Activated naive CD8-positive, alpha-beta T cell treated with anti-CD3 and anti-CD28 coated beads, Interleukin-2, amount 10 ng/mL, durations not matched to agents 7 days and 5 days (primary cell): Measurements from ENCODE around the gene GPR141. TPM values are rescaled to one million over a fixed set of nuclear protein-coding genes. Genes with fewer than 3 reads are reported as not detected.
"Not testable (repeated sequence)": the region's sequence is repeated elsewhere in the genome, so short reads cannot be mapped to it uniquely, and the experiment has no call there.

Experiments
- ATAC-seq: fragments of 150-1000 bp; cut with Tn5 transposase; one replicate; pipeline ENCODE4 v1.10.0; 2021; ENCODE audit warnings: low read depth, moderate library complexity
- POLR2A ChIA-PET: fragments of 350-600 bp; sonication (Branson Sonifier 250); formaldehyde crosslinking; loops from one replicate; lab custom pipeline; 2021; ENCODE audit warnings: antibody characterized with exemption; lab: Charles Lee
- DNase-seq: peaks from one replicate; pipeline ENCODE4 v3.0.0; 2021
- H3K27ac Mint-ChIP-seq: one replicate; pipeline ENCODE4 v1.8.0; 2022; ENCODE audit warnings: mild to moderate bottlenecking, mixed read lengths
- H3K27me3 Mint-ChIP-seq: one replicate; pipeline ENCODE4 v1.8.0; 2022; ENCODE audit warnings: mild to moderate bottlenecking, moderate library complexity, mixed read lengths
- H3K36me3 Mint-ChIP-seq: one replicate; pipeline ENCODE4 v1.8.0; 2021; ENCODE audit warnings: mild to moderate bottlenecking, mixed read lengths
- H3K4me1 Mint-ChIP-seq: one replicate; pipeline ENCODE4 v1.8.0; 2021; ENCODE audit warnings: mixed read lengths
- H3K4me3 Mint-ChIP-seq: one replicate; pipeline ENCODE4 v1.8.0; 2022; ENCODE audit warnings: mild to moderate bottlenecking, moderate library complexity, mixed read lengths
- H3K9me3 Mint-ChIP-seq: one replicate; pipeline ENCODE4 v1.8.0; 2021; ENCODE audit warnings: mixed read lengths
- total RNA-seq, 2 experiments: library from RNA; stranded (reverse); gene quantifications; one replicate each; pipeline ENCODE4 v1.2.3, GENCODE V29; 2021

GPR141 gene
- total RNA-seq, 2 experiments from 2014 or later, result not detected

- H3K4me3 Mint-ChIP-seq, result no peak overlapping the region
- POLR2A ChIA-PET, result no interaction called here
Observed at GRCh38 chr7:37703361-37703760, 19.8 kb downstream of the GPR141 start.

GRCh38 chr7:37704328-37704833, 20.8 kb downstream of the GPR141 start:
- H3K9me3 Mint-ChIP-seq, H3K27me3 Mint-ChIP-seq, H3K36me3 Mint-ChIP-seq, ATAC-seq, H3K27ac Mint-ChIP-seq, H3K4me3 Mint-ChIP-seq, DNase-seq, H3K4me1 Mint-ChIP-seq, POLR2A ChIA-PET: not testable (repeated sequence)

More at GRCh38 chr7:37703361-37703760, 19.8 kb downstream of the GPR141 start:
- Mint-ChIP-seq H3K36me3 (no peaks in the 10 kb centered on the region), H3K9me3 (no peaks in the 10 kb centered on the region), H3K27me3 (peaks cover 8% of the 10 kb centered on the region), H3K27ac (no peak overlapping the region), H3K4me1 (no peaks in the 10 kb centered on the region)
- ATAC-seq (no peak), DNase-seq (no peak)

GRCh38 chr7:37705976-37706375, 22.4 kb downstream of the GPR141 start:
- POLR2A ChIA-PET, result no interaction called here
- H3K4me1 Mint-ChIP-seq, result peaks cover 4% of the 10 kb centered on the region
- H3K9me3 Mint-ChIP-seq, result no peaks in the 10 kb centered on the region
- peaks cover 6% of the 10 kb centered on the region for H3K27me3 Mint-ChIP-seq
- H3K27ac Mint-ChIP-seq, result no peak overlapping the region
- DNase-seq, result no peak
- no peak for ATAC-seq
- no peaks in the 10 kb centered on the region for H3K36me3 Mint-ChIP-seq
- H3K4me3 Mint-ChIP-seq, result no peak overlapping the region

DNA sequence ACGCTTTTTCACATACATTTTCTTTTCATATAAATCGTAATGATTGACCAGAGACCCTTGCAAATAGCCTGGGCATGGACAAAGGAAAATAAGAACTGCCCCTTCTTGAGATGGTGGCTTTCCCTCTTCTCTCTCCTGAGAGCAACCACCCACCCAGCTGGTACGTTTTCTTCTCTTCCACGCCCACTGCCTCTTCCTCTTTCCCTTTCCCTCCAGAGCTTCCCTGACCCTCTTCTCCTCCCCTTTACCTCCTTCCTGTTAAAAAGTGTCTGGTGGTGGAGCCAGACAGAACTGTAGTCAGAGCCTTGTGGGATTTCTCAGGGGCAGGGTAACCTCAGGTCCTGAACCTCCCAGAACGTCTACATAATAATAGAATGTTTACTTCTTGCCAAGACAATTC, 23.2 kb downstream of the GPR141 start:
- Mint-ChIP-seq H3K4me1 (peaks cover 4% of the 10 kb centered on the region), H3K27ac (no peak overlapping the region), H3K36me3 (no peaks in the 10 kb centered on the region), H3K27me3 (peaks cover 11% of the 10 kb centered on the region), H3K4me3 (no peak overlapping the region), H3K9me3 (no peaks in the 10 kb centered on the region)
- POLR2A ChIA-PET, result no interaction called here
- ATAC-seq (no peak), DNase-seq (no peak)

GRCh38 chr7:37707754-37708485, 24.4 kb downstream of the GPR141 start:
- no peak overlapping the region for H3K27ac Mint-ChIP-seq
- DNase-seq (no peak), ATAC-seq (no peak)
- peaks cover 7% of the 10 kb centered on the region for H3K27me3 Mint-ChIP-seq
- H3K4me1 Mint-ChIP-seq, result peaks cover 4% of the 10 kb centered on the region
- no peak overlapping the region for H3K4me3 Mint-ChIP-seq
- no peaks in the 10 kb centered on the region for H3K9me3 Mint-ChIP-seq
- no peaks in the 10 kb centered on the region for H3K36me3 Mint-ChIP-seq
- POLR2A ChIA-PET, result no interaction called here

DNA sequence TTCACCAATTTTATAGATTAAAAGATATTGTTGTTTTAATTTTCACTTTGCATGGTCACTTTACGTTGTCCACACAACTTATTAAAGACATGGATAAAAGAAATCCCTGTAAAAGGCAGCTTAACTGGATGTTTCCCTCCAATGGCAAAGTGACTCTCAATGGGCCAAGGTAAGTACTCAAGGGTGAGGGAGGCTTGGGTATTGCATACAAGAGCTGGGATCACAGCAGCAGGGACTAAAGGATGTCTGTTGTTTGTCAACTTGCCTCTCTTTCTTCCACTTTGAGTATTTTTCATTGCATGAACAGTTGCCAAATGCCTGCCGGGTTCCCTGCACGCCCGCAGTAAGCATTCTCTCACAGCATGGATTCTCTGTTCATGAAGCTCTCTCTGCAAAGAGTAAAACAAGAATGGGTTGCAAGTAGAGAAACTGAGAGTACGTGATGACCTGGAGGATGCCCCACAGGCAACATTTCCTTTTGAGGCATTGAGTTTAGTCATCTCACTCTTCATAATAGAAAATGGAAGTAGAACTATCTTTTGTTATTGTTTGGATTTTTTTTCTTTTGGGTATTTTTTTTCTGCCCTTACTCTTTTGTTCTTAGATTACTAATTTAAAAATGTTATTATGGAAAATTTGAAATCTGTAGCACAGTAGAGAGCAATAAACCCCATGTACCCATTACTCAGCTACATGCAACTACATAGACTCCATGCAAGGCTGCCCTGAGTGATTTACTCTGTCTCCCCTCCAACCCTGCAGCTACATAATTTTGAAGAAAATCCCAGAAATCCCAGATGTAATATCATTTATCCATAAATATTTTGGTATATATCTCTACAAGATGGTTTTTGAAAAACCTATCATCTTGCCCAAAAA, 26.3 kb downstream of the GPR141 start:
- DNase-seq (no peak), ATAC-seq (no peak)
- H3K4me1 Mint-ChIP-seq, result peaks cover 4% of the 10 kb centered on the region
- H3K9me3 Mint-ChIP-seq, result no peaks in the 10 kb centered on the region
- POLR2A ChIA-PET, result no interaction called here
- H3K27me3 Mint-ChIP-seq, result peaks cover 5% of the 10 kb centered on the region
- H3K4me3 Mint-ChIP-seq, result no peak overlapping the region
- H3K36me3 Mint-ChIP-seq, result no peaks in the 10 kb centered on the region
- H3K27ac Mint-ChIP-seq, result no peak overlapping the region

- ATAC-seq, result no peak
- H3K36me3 Mint-ChIP-seq, result no peaks in the 10 kb centered on the region
- H3K27me3 Mint-ChIP-seq, result peaks cover 9% of the 10 kb centered on the region
- H3K27ac Mint-ChIP-seq, result no peak overlapping the region
- no peak overlapping the region for H3K4me3 Mint-ChIP-seq
- POLR2A ChIA-PET, result no interaction called here
- H3K9me3 Mint-ChIP-seq, result peaks cover 2% of the 10 kb centered on the region
- DNase-seq, result no peak
- peaks cover 4% of the 10 kb centered on the region for H3K4me1 Mint-ChIP-seq
Observed at GRCh38 chr7:37713613-37714012, 30.0 kb downstream of the GPR141 start.

DNA sequence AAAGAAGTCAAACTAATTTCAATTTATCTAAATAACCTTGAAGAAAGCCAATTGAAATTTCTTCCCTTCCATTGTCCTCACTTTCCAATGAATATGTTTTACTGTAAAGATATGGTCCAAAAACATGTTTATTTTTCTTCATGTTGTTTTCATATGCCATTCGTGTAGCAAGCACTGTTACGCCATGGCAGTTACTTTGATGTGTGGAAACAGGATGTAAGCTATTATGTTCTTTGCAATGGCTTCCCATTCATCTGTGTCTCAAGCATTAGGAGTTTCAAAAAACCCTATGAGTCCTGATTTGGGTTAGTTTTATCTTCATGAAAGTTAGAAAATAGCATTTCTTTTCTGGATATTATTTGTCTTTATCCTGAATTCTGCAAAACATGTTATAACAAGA, 31.0 kb downstream of the GPR141 start:
- ATAC-seq (no peak), DNase-seq (no peak)
- Mint-ChIP-seq H3K4me1 (peaks cover 4% of the 10 kb centered on the region), H3K36me3 (no peaks in the 10 kb centered on the region), H3K9me3 (peaks cover 2% of the 10 kb centered on the region), H3K27me3 (peaks cover 9% of the 10 kb centered on the region), H3K4me3 (no peak overlapping the region), H3K27ac (no peak overlapping the region)
- POLR2A ChIA-PET, result no interaction called here

GRCh38 chr7:37718585-37718984, 35.0 kb downstream of the GPR141 start:
- no peaks in the 10 kb centered on the region for H3K4me1 Mint-ChIP-seq
- POLR2A ChIA-PET, result no interaction called here
- H3K27ac Mint-ChIP-seq, result no peak overlapping the region

GRCh38 chr7:37719077-37719476, 35.5 kb downstream of the GPR141 start:
- Mint-ChIP-seq H3K4me1 (no peaks in the 10 kb centered on the region), H3K27me3 (peaks cover 6% of the 10 kb centered on the region), H3K36me3 (no peaks in the 10 kb centered on the region), H3K4me3 (no peak overlapping the region), H3K27ac (no peak overlapping the region), H3K9me3 (peaks cover 2% of the 10 kb centered on the region)
- DNase-seq (no peak), ATAC-seq (no peak)
- POLR2A ChIA-PET, result no interaction called here

More at GRCh38 chr7:37718585-37718984, 35.0 kb downstream of the GPR141 start:
- Mint-ChIP-seq H3K36me3 (no peaks in the 10 kb centered on the region), H3K27me3 (peaks cover 6% of the 10 kb centered on the region), H3K9me3 (peaks cover 2% of the 10 kb centered on the region), H3K4me3 (no peak overlapping the region)
- DNase-seq (no peak), ATAC-seq (no peak)

DNA sequence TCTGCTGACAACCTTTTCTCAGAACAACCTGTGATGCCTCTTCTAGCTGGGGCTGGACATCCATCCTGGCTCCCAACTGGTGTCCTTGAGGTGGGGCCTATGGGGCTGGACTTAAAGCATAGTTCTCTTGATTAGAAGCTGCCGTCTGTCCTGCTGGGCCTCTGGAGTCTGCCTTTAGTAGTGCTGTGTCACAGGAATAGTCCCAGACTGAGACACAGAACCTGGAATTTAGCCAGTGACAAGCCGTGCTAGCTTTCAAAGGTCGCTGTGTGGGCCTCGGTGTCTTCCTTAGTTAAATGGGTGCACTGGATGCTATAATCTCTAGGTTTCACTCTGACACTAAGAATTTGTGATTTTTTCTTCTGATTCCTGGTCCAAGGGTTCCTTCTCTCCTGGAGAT, 41.2 kb downstream of the GPR141 start:
- POLR2A ChIA-PET, result no interaction called here

DNA sequence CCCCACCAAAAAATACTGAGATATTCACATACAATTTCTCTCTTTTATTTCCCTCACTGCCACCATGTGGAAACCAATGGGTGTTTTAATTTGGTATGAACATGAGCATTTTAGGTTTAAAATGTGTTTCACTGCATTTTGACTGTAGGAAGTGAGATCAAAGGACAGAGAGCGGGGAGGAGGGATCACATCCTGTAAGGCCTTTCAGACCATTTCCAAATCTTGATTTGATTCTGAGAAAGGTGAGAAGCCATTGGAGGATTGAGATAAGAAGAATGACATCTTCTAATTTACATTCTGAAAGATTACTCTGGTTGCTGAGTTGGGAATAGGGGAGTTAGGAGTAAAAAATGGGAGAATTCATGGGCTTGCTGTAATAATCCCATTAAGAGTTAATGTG, 42.5 kb downstream of the GPR141 start:
- peaks cover 7% of the 10 kb centered on the region for H3K27me3 Mint-ChIP-seq
- H3K4me1 Mint-ChIP-seq, result peaks cover 9% of the 10 kb centered on the region
- ATAC-seq (peak; percentile 56), DNase-seq (no peak)
- no peaks in the 10 kb centered on the region for H3K36me3 Mint-ChIP-seq
- POLR2A ChIA-PET, result no interaction called here
- H3K4me3 Mint-ChIP-seq, result no peak overlapping the region
- no peak overlapping the region for H3K27ac Mint-ChIP-seq
- H3K9me3 Mint-ChIP-seq, result no peaks in the 10 kb centered on the region

More for the DNA sequence above, 41.2 kb downstream of the GPR141 start:
- Mint-ChIP-seq H3K27me3 (peaks cover 6% of the 10 kb centered on the region), H3K27ac (no peak overlapping the region), H3K4me3 (no peak overlapping the region), H3K9me3 (no peaks in the 10 kb centered on the region), H3K4me1 (peaks cover 9% of the 10 kb centered on the region), H3K36me3 (no peaks in the 10 kb centered on the region)
- DNase-seq (no peak), ATAC-seq (no peak)

- H3K27ac Mint-ChIP-seq, result no peak overlapping the region
- DNase-seq (no peak), ATAC-seq (no peak)
- no peak overlapping the region for H3K4me3 Mint-ChIP-seq
- peaks cover 11% of the 10 kb centered on the region for H3K4me1 Mint-ChIP-seq
- no peaks in the 10 kb centered on the region for H3K36me3 Mint-ChIP-seq
- POLR2A ChIA-PET, result no interaction called here
- no peaks in the 10 kb centered on the region for H3K9me3 Mint-ChIP-seq
- H3K27me3 Mint-ChIP-seq, result peaks cover 8% of the 10 kb centered on the region
Observed at GRCh38 chr7:37728747-37729146, 45.2 kb downstream of the GPR141 start.
